Measurements from ENCODE around the gene PRDM5.
A peak's percentile ranks its signal among the peaks of the same experiment; 100 is the strongest.

PRDM5 gene

GRCh38 chr4:120730777-120731320 is 191.7 kb downstream of the PRDM5 start:
- Histone ChIP-seq H3K14ac (ENCODE audit: low read length) (peak overlapping the region; percentile 77), H3K4me1 (ENCODE audit: control insufficient read depth in 1 of 2, insufficient read depth in 2 of 2, low read length in 2 of 2) (peaks cover 12 to 16% of the 10 kb centered on the region in 2 experiments), H3K4me3 (ENCODE audit: low read depth, low read length) (no peak overlapping the region), H2BK12ac (ENCODE audit: low read length) (peak overlapping the region; percentile 59), H2BK5ac (ENCODE audit: low read depth, low read length, poor library complexity) (no peak overlapping the region), H2BK120ac (ENCODE audit: insufficient read depth, low read length, poor library complexity) (no peak overlapping the region), H3K9ac (ENCODE audit: low read length) (no peak overlapping the region), H3K27me3 (ENCODE audit: insufficient read depth, low read length) (no peaks in the 10 kb centered on the region), H4K12ac (ENCODE audit: low read depth, low read length) (no peak overlapping the region), H4K8ac (ENCODE audit: low read depth, low read length) (peak overlapping the region; percentile 39), H2AK5ac (ENCODE audit: low read length) (no peak overlapping the region), H3K4ac (ENCODE audit: low read depth, low read length) (no peak overlapping the region), H3K23ac (ENCODE audit: low read length) (no peak overlapping the region), H3K18ac (ENCODE audit: low read length) (no peak overlapping the region), H3K79me1 (ENCODE audit: low read length) (peaks cover 11% of the 10 kb centered on the region), H2AFZ (ENCODE audit: insufficient read depth, low read length, poor library complexity) (no peak overlapping the region), H3K9me3 (ENCODE audit: insufficient read depth, low read depth, low read length) (no peaks in the 10 kb centered on the region), H3K36me3 (ENCODE audit: control insufficient read depth in 1 of 2, insufficient read depth in 2 of 2, low read length in 2 of 2) (peaks cover 0 to 1% of the 10 kb centered on the region in 2 experiments), H3K27ac (ENCODE audit: low read depth, low read length) (peak overlapping the region; percentile 14), H3K79me2 (ENCODE audit: control insufficient read depth, insufficient read depth, low read length, poor library complexity) (peaks cover 3% of the 10 kb centered on the region), H4K91ac (ENCODE audit: low read depth, low read length) (peak overlapping the region; percentile 30), H3K4me2 (ENCODE audit: low read length) (no peak overlapping the region)
- DNase-seq, result no peak
- WGBS (ENCODE audit: extremely low coverage, insufficient coverage, insufficient read length), result no CpG with 5 or more reads among the region's 4 CpGs

- no peak overlapping the region for H3K27ac ChIP-seq (ENCODE audit: low read depth, low read length)
- no peak overlapping the region for H2BK5ac ChIP-seq (ENCODE audit: low read depth, low read length, poor library complexity)
- H2BK12ac ChIP-seq (ENCODE audit: low read length), result no peak overlapping the region
- H4K91ac ChIP-seq (ENCODE audit: low read depth, low read length), result no peak overlapping the region
- no peak for DNase-seq
- no peak overlapping the region for H2AK5ac ChIP-seq (ENCODE audit: low read length)
- H3K18ac ChIP-seq (ENCODE audit: low read length), result no peak overlapping the region
- H2BK120ac ChIP-seq (ENCODE audit: insufficient read depth, low read length, poor library complexity), result no peak overlapping the region
- H3K9ac ChIP-seq (ENCODE audit: low read length), result no peak overlapping the region
- H2AFZ ChIP-seq (ENCODE audit: insufficient read depth, low read length, poor library complexity), result no peak overlapping the region
- peaks cover 3% of the 10 kb centered on the region for H3K79me2 ChIP-seq (ENCODE audit: control insufficient read depth, insufficient read depth, low read length, poor library complexity)
- no peak overlapping the region for H3K23ac ChIP-seq (ENCODE audit: low read length)
- no peak overlapping the region for H4K12ac ChIP-seq (ENCODE audit: low read depth, low read length)
- H3K14ac ChIP-seq (ENCODE audit: low read length), result no peak overlapping the region
- no peaks in the 10 kb centered on the region for H3K9me3 ChIP-seq (ENCODE audit: insufficient read depth, low read depth, low read length)
- H3K4me3 ChIP-seq (ENCODE audit: low read depth, low read length), result no peak overlapping the region
- H3K4me1 ChIP-seq (ENCODE audit: control insufficient read depth in 1 of 2, insufficient read depth in 2 of 2, low read length in 2 of 2), result peaks cover 14 to 18% of the 10 kb centered on the region in 2 experiments
- WGBS (ENCODE audit: extremely low coverage, insufficient coverage, insufficient read length), result no CpG with 5 or more reads among the region's 4 CpGs
- no peak overlapping the region for H3K4ac ChIP-seq (ENCODE audit: low read depth, low read length)
- no peak overlapping the region for H3K4me2 ChIP-seq (ENCODE audit: low read length)
- no peak overlapping the region for H4K8ac ChIP-seq (ENCODE audit: low read depth, low read length)
- no peaks in the 10 kb centered on the region for H3K27me3 ChIP-seq (ENCODE audit: insufficient read depth, low read length)
- peaks cover 9% of the 10 kb centered on the region for H3K79me1 ChIP-seq (ENCODE audit: low read length)
- peaks cover 0 to 1% of the 10 kb centered on the region in 2 experiments for H3K36me3 ChIP-seq (ENCODE audit: control insufficient read depth in 1 of 2, insufficient read depth in 2 of 2, low read length in 2 of 2)
Measured at GRCh38 chr4:120728892-120729675, 193.4 kb downstream of the PRDM5 start.

- peak overlapping the region; percentile 35 for H2BK120ac ChIP-seq (ENCODE audit: insufficient read depth, low read length, poor library complexity)
- peak overlapping the region; percentile 51 for H3K27ac ChIP-seq (ENCODE audit: low read depth, low read length)
- no peak overlapping the region for H3K23ac ChIP-seq (ENCODE audit: low read length)
- no CpG with 5 or more reads among the region's 6 CpGs for WGBS (ENCODE audit: extremely low coverage, insufficient coverage, insufficient read length)
- H4K8ac ChIP-seq (ENCODE audit: low read depth, low read length), result no peak overlapping the region
- no peaks in the 10 kb centered on the region for H3K79me2 ChIP-seq (ENCODE audit: control insufficient read depth, insufficient read depth, low read length, poor library complexity)
- no peak overlapping the region for H3K4me2 ChIP-seq (ENCODE audit: low read length)
- H3K36me3 ChIP-seq (ENCODE audit: control insufficient read depth in 1 of 2, insufficient read depth in 2 of 2, low read length in 2 of 2), result peaks cover 0 to 1% of the 10 kb centered on the region in 2 experiments
- peak overlapping the region; percentile 74 for H2BK12ac ChIP-seq (ENCODE audit: low read length)
- DNase-seq, result no peak
- H4K12ac ChIP-seq (ENCODE audit: low read depth, low read length), result no peak overlapping the region
- H3K18ac ChIP-seq (ENCODE audit: low read length), result peak overlapping the region; percentile 73
- H3K4me1 ChIP-seq (ENCODE audit: control insufficient read depth in 1 of 2, insufficient read depth in 2 of 2, low read length in 2 of 2), result peaks cover 5 to 7% of the 10 kb centered on the region in 2 experiments
- peak overlapping the region; percentile 62 for H3K14ac ChIP-seq (ENCODE audit: low read length)
- no peak overlapping the region for H2AK5ac ChIP-seq (ENCODE audit: low read length)
- H4K91ac ChIP-seq (ENCODE audit: low read depth, low read length), result peak overlapping the region; percentile 77
- no peak overlapping the region for H3K9ac ChIP-seq (ENCODE audit: low read length)
- H2AFZ ChIP-seq (ENCODE audit: insufficient read depth, low read length, poor library complexity), result no peak overlapping the region
- H2BK5ac ChIP-seq (ENCODE audit: low read depth, low read length, poor library complexity), result peak overlapping the region; percentile 49
- H3K27me3 ChIP-seq (ENCODE audit: insufficient read depth, low read length), result no peaks in the 10 kb centered on the region
- no peak overlapping the region for H3K4me3 ChIP-seq (ENCODE audit: low read depth, low read length)
- H3K79me1 ChIP-seq (ENCODE audit: low read length), result peaks cover 19% of the 10 kb centered on the region
- H3K9me3 ChIP-seq (ENCODE audit: insufficient read depth, low read depth, low read length), result no peaks in the 10 kb centered on the region
- H3K4ac ChIP-seq (ENCODE audit: low read depth, low read length), result no peak overlapping the region
Measured at GRCh38 chr4:120725639-120726580, 196.6 kb downstream of the PRDM5 start.

GRCh38 chr4:120724656-120725055 is 197.9 kb downstream of the PRDM5 start:
- Histone ChIP-seq H3K79me1 (ENCODE audit: low read length) (peaks cover 26% of the 10 kb centered on the region), H3K9me3 (ENCODE audit: insufficient read depth, low read depth, low read length) (no peaks in the 10 kb centered on the region), H3K4me3 (ENCODE audit: low read depth, low read length) (no peak overlapping the region), H3K18ac (ENCODE audit: low read length) (no peak overlapping the region), H2AFZ (ENCODE audit: insufficient read depth, low read length, poor library complexity) (no peak overlapping the region), H3K9ac (ENCODE audit: low read length) (no peak overlapping the region), H3K36me3 (ENCODE audit: control insufficient read depth in 1 of 2, insufficient read depth in 2 of 2, low read length in 2 of 2) (peaks cover 0 to 1% of the 10 kb centered on the region in 2 experiments), H4K91ac (ENCODE audit: low read depth, low read length) (no peak overlapping the region), H3K4me2 (ENCODE audit: low read length) (no peak overlapping the region), H3K23ac (ENCODE audit: low read length) (no peak overlapping the region), H4K8ac (ENCODE audit: low read depth, low read length) (no peak overlapping the region), H4K12ac (ENCODE audit: low read depth, low read length) (no peak overlapping the region), H3K79me2 (ENCODE audit: control insufficient read depth, insufficient read depth, low read length, poor library complexity) (no peaks in the 10 kb centered on the region), H2AK5ac (ENCODE audit: low read length) (no peak overlapping the region), H3K27ac (ENCODE audit: low read depth, low read length) (no peak overlapping the region), H2BK12ac (ENCODE audit: low read length) (no peak overlapping the region), H3K4me1 (ENCODE audit: control insufficient read depth in 1 of 2, insufficient read depth in 2 of 2, low read length in 2 of 2) (peaks cover 5 to 10% of the 10 kb centered on the region in 2 experiments), H3K27me3 (ENCODE audit: insufficient read depth, low read length) (no peaks in the 10 kb centered on the region), H2BK120ac (ENCODE audit: insufficient read depth, low read length, poor library complexity) (no peak overlapping the region), H3K4ac (ENCODE audit: low read depth, low read length) (no peak overlapping the region), H2BK5ac (ENCODE audit: low read depth, low read length, poor library complexity) (no peak overlapping the region), H3K14ac (ENCODE audit: low read length) (no peak overlapping the region)
- DNase-seq, result no peak
- WGBS (ENCODE audit: extremely low coverage, insufficient coverage, insufficient read length), result no CpG with 5 or more reads among the region's 2 CpGs
